MM.1S (cell line): ENCODE measurements around the gene LDB1.
A peak's percentile ranks its signal among the peaks of the same experiment; 100 is the strongest.

Source experiments
- DNase-seq: peaks from one replicate; pipeline ENCODE4 v3.0.0-alpha.2; 2015
- H2AFZ ChIP-seq: fragments of 300-600 bp; sonication (generic); 2 replicates; pipeline ENCODE4 v1.6.0; 2016; ENCODE audit warnings: antibody characterized with exemption, low read length
- H3F3A ChIP-seq: fragments of 300-600 bp; sonication (generic); 2 replicates; pipeline ENCODE4 v1.6.1; 2016; ENCODE audit warnings: mild to moderate bottlenecking, antibody characterized with exemption, low read length, moderate library complexity, mixed read lengths; ENCODE audit not compliant: insufficient read depth
- H3K27ac ChIP-seq: fragments of 300-600 bp; sonication (generic); 2 replicates; pipeline ENCODE4 v1.5.1; 2016; ENCODE audit warnings: mild to moderate bottlenecking, low read length
- H3K27me3 ChIP-seq: fragments of 300-600 bp; sonication (generic); replicated peaks from 2 replicates; pipeline ENCODE4 v1.6.0; 2016; ENCODE audit warnings: low read length; ENCODE audit not compliant: insufficient read depth
- H3K36me3 ChIP-seq: fragments of 300-600 bp; sonication (generic); replicated peaks from 2 replicates; pipeline ENCODE4 v1.6.1; 2016; ENCODE audit warnings: mild to moderate bottlenecking, low read length, mixed read lengths; ENCODE audit not compliant: insufficient read depth
- H3K4me1 ChIP-seq: fragments of 300-600 bp; sonication (generic); 2 replicates; pipeline ENCODE4 v1.6.1; 2016; ENCODE audit warnings: low read length, mixed read lengths
- H3K4me2 ChIP-seq: fragments of 300-600 bp; sonication (generic); 2 replicates; pipeline ENCODE4 v1.6.0; 2016; ENCODE audit warnings: low read depth, low read length
- H3K4me3 ChIP-seq: fragments of 300-600 bp; sonication (generic); 2 replicates; pipeline ENCODE4 v1.5.1; 2016; ENCODE audit warnings: low read length, mixed read lengths
- H3K79me2 ChIP-seq: fragments of 300-600 bp; sonication (generic); 2 replicates; pipeline ENCODE4 v1.6.1; 2016; ENCODE audit warnings: mixed run types, low read length, mixed read lengths
- H3K9ac ChIP-seq: fragments of 300-600 bp; sonication (generic); 2 replicates; pipeline ENCODE4 v1.6.1; 2016; ENCODE audit warnings: low read length, mixed read lengths
- H3K9me2 ChIP-seq: fragments of 300-600 bp; sonication (generic); replicated peaks from 2 replicates; pipeline ENCODE4 v1.6.1; 2016; ENCODE audit warnings: mild to moderate bottlenecking, low read length, mixed read lengths; ENCODE audit not compliant: insufficient read depth
- H3K9me3 ChIP-seq: fragments of 300-600 bp; sonication (generic); replicated peaks from 2 replicates; pipeline ENCODE4 v1.6.1; 2016; ENCODE audit warnings: mild to moderate bottlenecking, low read length, mixed read lengths; ENCODE audit not compliant: insufficient read depth
- H4K20me1 ChIP-seq: fragments of 300-600 bp; sonication (generic); 2 replicates; pipeline ENCODE4 v1.6.1; 2016; ENCODE audit warnings: mild to moderate bottlenecking, low read length, moderate library complexity, mixed read lengths; ENCODE audit not compliant: insufficient read depth
- CTCF ChIP-seq: fragments of 300-600 bp; sonication (generic); IDR thresholded peaks from 2 replicates; pipeline ENCODE4 v1.5.1; 2016; ENCODE audit warnings: antibody characterized with exemption, low read length, mixed read lengths
- EZH2 ChIP-seq: fragments of 300-600 bp; sonication (generic); optimal IDR thresholded peaks from 2 replicates; pipeline ENCODE3; 2017; ENCODE audit warnings: low read depth, mild to moderate bottlenecking, antibody characterized with exemption, low read length, mixed read lengths
- EZH2phosphoT487 ChIP-seq: fragments of 300-600 bp; sonication (generic); IDR thresholded peaks from 2 replicates; pipeline ENCODE4 v1.6.1; 2018; ENCODE audit warnings: antibody characterized with exemption, low read length

The LDB1 gene

GRCh38 chr10:102120991-102121738 is 997 bp upstream of the LDB1 start:
- peak overlapping the region; percentile 83 for H3K9ac ChIP-seq
- no peak for DNase-seq
- H4K20me1 ChIP-seq: no peaks in the 10 kb centered on the region
- TF ChIP-seq EZH2 (no peak), CTCF (no peak), EZH2phosphoT487 (no peak)
- H3K4me1 ChIP-seq: peaks cover 21% of the 10 kb centered on the region
- H3K4me2 ChIP-seq: peak overlapping the region; percentile 97
- peak overlapping the region; percentile 95 for H3K4me3 ChIP-seq
- no peaks in the 10 kb centered on the region for H3K27me3 ChIP-seq
- H3K36me3 ChIP-seq: no peaks in the 10 kb centered on the region
- H3K9me3 ChIP-seq: no peaks in the 10 kb centered on the region
- peaks cover 3% of the 10 kb centered on the region; the same call in 1 of the 2 replicates for H3F3A ChIP-seq
- H3K79me2 ChIP-seq: peaks cover 36% of the 10 kb centered on the region
- no peak overlapping the region for H3K27ac ChIP-seq
- H3K9me2 ChIP-seq: no peaks in the 10 kb centered on the region
- H2AFZ ChIP-seq: peak overlapping the region; percentile 95

GRCh38 chr10:102119417-102120141 is 589 bp downstream of the LDB1 start:
- Histone ChIP-seq H3K79me2 (peaks cover 49% of the 10 kb centered on the region), H2AFZ (peak overlapping the region; percentile 80), H3F3A (peaks cover 7% of the 10 kb centered on the region; the same call in 1 of the 2 replicates), H3K27me3 (no peaks in the 10 kb centered on the region), H3K36me3 (no peaks in the 10 kb centered on the region), H3K4me1 (peaks cover 31% of the 10 kb centered on the region), H3K9me3 (no peaks in the 10 kb centered on the region), H3K27ac (no peak overlapping the region), H3K9me2 (no peaks in the 10 kb centered on the region), H3K9ac (peak overlapping the region; percentile 83), H3K4me3 (peak overlapping the region; percentile 95), H4K20me1 (no peaks in the 10 kb centered on the region), H3K4me2 (peak overlapping the region; percentile 90)
- DNase-seq: peak; percentile 18
- no peak for TF ChIP-seq EZH2

GRCh38 chr10:102118867-102119266 is 1.3 kb downstream of the LDB1 start:
- H3F3A ChIP-seq: peaks cover 7% of the 10 kb centered on the region; the same call in 1 of the 2 replicates
- no peaks in the 10 kb centered on the region for H3K27me3 ChIP-seq
- no peaks in the 10 kb centered on the region for H3K9me2 ChIP-seq
- H3K4me1 ChIP-seq: peaks cover 31% of the 10 kb centered on the region
- no peak overlapping the region for H3K4me3 ChIP-seq
- no peak for DNase-seq
- no peak overlapping the region for H2AFZ ChIP-seq
- peak overlapping the region; percentile 90; the same call in 1 of the 2 replicates for H3K4me2 ChIP-seq
- no peaks in the 10 kb centered on the region for H3K9me3 ChIP-seq
- no peak for TF ChIP-seq EZH2
- TF ChIP-seq EZH2phosphoT487: no peak
- TF ChIP-seq CTCF: no peak
- H4K20me1 ChIP-seq: no peaks in the 10 kb centered on the region
- H3K36me3 ChIP-seq: no peaks in the 10 kb centered on the region
- H3K79me2 ChIP-seq: peaks cover 54% of the 10 kb centered on the region
- H3K9ac ChIP-seq: no peak overlapping the region
- no peak overlapping the region for H3K27ac ChIP-seq
